ENCODE results near the gene UBE2V1.
"Not testable (repeated sequence)": the region's sequence is repeated elsewhere in the genome, so short reads cannot be mapped to it uniquely, and the experiment has no call there.

DNA sequence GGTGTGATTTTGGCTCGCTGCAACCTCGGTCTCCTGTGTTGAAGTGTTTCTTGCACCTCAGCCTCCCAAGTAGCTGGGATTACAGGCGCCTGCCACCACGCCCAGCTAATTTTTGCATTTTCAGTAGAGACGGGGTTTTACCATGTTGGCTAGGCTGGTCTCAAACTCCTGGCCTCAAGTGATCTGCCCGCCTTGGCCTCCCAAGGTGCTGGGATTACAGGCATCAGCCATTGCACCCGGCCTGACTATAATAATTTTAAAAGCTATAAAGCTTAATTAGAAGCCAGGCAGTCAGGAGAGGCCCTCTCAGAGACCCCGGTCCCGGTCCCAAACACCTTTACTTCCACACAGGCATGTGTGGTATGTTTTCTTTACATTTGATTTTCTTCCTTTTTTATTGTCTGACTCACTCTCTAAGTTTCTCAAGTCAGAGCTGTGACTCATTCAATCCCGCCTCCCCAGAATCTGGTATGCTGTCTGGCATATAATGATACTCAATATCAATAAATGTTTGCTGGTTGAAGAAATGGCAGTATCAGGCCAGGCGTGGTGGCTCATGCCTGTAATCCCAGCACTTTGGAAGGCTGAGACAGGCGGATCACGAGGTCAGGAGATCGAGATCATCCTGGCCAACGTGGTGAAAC, 9.4 kb downstream of the UBE2V1 start:
- TF ChIP-seq CTCF (IDR thresholded peaks at IDR 0.05); ZFX (IDR thresholded peaks at IDR 0.05; ENCODE audit: borderline replicate concordance): not testable (repeated sequence)
